GM18507 (cell line): Measurements from ENCODE around the gene SPTSSB.

Source experiments
- DNase-seq: peaks from one replicate; pipeline ENCODE4 v3.0.0; 2011; ENCODE audit warnings: low read depth; ENCODE audit not compliant: insufficient read length; ENCODE audit errors: extremely low spot score
- FAIRE-seq: peaks from 2 replicates; lab custom pipeline; 2011; peaks lifted over from hg19 to GRCh38; lab: Jason Lieb, UNC

SPTSSB gene

GRCh38 chr3:161393803-161394202 is 22.5 kb upstream of the SPTSSB start:
- peak; percentile 76 for FAIRE-seq

DNA sequence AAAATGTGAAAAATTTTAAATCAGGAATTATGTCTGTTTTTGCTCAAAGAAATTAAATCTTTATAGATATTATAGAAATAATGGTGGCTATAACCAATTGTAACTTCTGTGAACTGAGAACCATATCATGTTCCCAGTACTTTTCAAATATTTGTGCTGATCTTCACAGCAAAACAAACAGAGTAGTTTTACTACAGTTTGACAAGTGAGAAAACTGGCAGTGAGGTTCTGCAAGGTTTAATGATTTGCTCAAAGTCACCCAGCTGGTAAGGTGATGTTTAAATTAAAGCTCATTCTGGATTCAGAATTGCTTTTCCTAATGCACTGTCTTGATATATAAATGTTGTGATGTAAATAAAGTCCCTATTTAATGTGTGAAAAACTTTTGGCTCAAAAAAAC is 22.0 kb upstream of the SPTSSB start:
- no peak for DNase-seq
- FAIRE-seq = no peak

More at GRCh38 chr3:161393803-161394202, 22.5 kb upstream of the SPTSSB start:
- no peak for DNase-seq

GRCh38 chr3:161392853-161393252 is 21.5 kb upstream of the SPTSSB start:
- DNase-seq (no peak), FAIRE-seq (no peak)

GRCh38 chr3:161390200-161390599 is 18.9 kb upstream of the SPTSSB start:
- DNase-seq = no peak

DNA sequence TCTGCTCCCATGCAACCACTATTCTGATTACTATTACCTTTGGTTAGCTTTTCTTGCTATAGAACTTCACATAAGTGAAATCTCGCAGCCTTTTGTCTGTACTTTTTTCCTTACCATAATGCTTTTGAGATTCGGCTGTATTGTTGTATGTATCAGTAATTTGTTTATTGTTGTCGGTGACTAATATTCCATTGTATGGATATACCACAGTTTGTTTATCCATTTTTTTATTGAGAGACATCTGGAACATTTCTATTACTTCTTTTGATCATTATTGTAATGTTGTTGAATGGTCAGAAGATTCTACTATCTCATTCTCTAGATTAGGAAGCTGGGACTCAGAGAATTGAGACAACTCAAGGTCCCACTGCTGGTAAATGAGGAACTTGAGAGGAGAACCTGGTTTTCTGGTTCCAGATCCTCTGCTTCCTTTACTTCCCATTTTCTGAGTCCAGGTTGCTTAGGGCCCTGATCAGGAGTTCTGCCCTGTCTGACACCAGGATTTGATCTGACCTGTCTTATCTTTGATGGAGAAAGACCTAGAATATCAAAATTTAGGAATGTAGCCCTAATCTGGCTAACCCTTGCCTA is 18.2 kb upstream of the SPTSSB start:
- FAIRE-seq = no peak
- no peak for DNase-seq

More at GRCh38 chr3:161390200-161390599, 18.9 kb upstream of the SPTSSB start:
- FAIRE-seq = no peak

DNA sequence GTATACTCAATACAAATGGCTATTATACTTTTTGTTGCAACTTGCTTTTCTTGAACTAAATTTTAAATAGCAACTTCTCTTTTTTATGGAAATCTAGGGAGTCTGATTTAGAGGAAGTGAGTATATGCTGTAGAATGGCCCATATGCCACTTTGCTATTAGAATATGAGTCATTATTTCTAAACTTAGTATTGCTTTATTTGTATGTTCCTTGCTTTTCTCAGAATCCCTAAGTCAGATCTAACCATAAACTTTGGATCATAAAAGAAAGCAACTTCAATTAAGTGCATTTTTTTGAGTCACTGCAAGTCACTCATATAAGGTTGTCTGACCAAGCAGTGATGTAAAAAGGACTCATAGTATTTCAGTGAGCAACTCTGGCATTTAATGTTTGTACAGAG is 17.5 kb upstream of the SPTSSB start:
- FAIRE-seq = no peak
- no peak for DNase-seq

DNA sequence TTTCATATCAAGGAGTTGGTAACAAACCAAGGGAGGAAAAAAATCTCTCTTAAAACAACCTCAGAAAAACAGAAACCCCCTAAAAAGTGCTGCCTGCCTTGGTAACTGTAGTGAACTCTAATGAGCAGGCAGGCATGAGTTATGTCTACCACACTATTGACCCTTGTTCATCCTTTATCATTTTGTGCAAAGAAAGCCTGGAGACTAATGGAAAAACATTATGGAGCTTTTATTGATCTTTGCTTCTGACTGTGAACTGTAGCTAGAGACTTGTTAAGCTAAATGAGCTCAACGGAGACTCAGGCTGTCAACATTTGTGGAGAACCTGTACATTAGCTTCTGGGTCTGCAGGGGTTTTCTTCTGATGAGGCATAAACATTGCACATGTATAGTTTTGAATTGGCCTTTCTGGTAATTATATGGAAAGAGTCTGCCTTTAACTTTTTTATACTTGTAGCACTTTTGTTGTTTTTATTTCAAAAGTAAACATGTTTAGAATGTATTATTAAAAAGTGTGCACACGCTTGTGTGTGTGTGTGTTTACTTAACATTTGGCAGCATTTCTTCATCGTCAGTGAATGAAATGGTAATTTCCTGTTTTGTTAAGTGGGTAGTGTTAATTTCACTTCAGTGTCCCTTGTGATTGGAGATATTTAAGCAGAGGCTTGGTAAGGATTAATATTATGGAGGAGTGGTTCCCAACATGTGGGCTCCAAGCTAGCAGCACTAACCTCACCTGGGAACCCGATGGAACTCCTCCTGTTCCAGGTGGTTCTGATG is 15.9 kb upstream of the SPTSSB start:
- no peak for DNase-seq
- FAIRE-seq = no peak

GRCh38 chr3:161372321-161373260 is 1.3 kb upstream of the SPTSSB start:
- FAIRE-seq (peak; percentile 66), DNase-seq (peak; percentile 8)

GRCh38 chr3:161369531-161369930 is 1.8 kb downstream of the SPTSSB start:
- DNase-seq = no peak
- peak; percentile 18 for FAIRE-seq

GRCh38 chr3:161366094-161366493 is 5.2 kb downstream of the SPTSSB start:
- FAIRE-seq (no peak), DNase-seq (no peak)

GRCh38 chr3:161358488-161358887 is 12.8 kb downstream of the SPTSSB start:
- FAIRE-seq = no peak
- DNase-seq = no peak

GRCh38 chr3:161356287-161356686 is 15.0 kb downstream of the SPTSSB start:
- no peak for DNase-seq
- FAIRE-seq = no peak

DNA sequence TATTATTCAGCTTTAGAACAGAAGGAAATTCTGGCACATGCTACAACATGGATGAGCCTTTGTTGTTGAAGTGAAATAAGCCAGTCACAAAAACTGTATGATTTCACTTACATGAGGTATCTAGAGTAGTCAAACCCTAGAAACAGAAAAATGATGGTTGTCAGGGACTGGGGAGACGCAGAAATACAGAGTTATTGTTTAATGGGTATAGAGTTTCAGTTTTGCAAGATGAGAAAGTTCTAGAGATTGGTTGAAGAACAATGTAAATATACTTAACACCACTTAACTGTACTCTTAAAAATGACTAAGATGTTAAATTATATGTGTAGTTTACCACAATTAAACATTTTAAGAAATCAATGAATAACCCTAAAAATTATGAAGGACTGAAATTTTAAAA is 15.8 kb downstream of the SPTSSB start:
- FAIRE-seq = peak; percentile 15
- no peak for DNase-seq

GRCh38 chr3:161354554-161354953 is 16.8 kb downstream of the SPTSSB start:
- FAIRE-seq = no peak

DNA sequence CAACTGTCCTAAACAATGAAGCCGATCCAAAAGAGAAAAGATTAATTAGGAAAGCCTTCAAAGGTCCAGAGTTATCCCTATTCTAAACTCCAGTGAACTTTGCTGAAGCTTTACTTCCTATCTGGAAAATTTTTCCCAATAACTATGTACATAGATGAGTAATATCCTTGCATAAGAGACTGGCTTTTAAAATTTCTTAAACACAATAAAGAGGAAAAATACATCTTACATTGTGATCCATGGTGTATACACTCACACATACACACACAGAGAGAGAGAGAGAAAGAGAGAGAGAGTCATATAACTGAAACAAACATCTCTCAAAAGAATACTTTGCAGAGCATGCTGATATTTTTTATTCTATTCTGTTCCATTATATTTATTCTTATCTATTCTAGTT is 20.0 kb downstream of the SPTSSB start:
- no peak for FAIRE-seq
- no peak for DNase-seq

More at GRCh38 chr3:161354554-161354953, 16.8 kb downstream of the SPTSSB start:
- no peak for DNase-seq

DNA sequence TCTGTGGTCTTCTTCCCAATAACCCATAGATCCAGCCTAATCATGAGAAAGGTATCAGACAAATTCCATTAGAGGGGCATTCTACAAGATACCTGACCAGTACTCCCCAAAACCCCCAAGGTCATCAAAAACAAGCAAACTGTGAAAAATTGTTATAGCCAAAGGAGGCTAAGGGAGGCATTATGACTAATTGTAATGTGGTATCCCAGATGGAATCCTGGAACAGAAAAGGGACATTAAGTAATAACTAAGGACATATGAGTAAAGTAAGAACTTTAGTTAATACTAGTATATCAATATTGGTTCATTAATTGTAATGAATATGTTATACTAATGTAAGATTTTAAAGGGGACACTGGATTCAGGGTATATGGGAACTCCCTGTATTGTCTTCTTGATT is 20.4 kb downstream of the SPTSSB start:
- FAIRE-seq (no peak), DNase-seq (no peak)

DNA sequence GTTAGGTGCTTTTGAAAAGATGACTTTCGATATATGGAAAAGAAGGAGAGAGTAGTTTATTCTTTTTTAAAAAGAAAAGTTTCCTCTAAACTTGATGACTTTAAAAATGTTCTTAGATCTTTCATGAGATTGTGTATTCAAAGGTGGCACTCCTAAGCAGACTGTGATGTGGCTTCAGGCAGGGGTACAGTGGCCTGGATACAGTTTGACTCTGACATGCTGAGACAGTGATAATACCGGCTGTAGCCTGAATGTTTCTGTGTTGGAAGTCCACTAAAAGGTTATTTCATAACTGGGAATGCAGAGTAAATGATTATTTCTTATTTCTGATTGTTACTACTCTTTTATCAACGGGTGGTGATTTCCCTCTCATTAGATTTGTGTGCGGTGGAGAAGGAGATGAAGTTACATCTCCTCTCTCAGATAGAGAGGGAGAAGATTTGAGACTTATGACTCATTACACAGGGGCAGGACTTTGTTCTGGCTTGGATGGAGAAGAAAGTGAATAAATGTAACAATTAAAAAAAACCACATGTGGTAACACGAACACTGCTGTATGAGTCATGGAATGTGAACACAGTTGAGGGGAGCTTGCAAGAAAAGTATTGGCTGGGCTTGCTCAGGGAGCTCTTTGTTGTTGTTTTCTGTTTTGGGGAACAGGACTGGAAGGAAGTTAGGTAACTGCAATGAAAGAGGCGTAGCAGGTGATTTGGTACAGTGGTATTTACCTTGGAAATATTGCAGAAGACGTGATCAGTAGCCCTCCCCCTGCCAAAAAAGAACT is 21.6 kb downstream of the SPTSSB start:
- peak; percentile 29 for FAIRE-seq

GRCh38 chr3:161348796-161349400 is 22.4 kb downstream of the SPTSSB start:
- peak; percentile 29 for FAIRE-seq
- DNase-seq = no peak

More for the DNA sequence above, 21.6 kb downstream of the SPTSSB start:
- no peak for DNase-seq

DNA sequence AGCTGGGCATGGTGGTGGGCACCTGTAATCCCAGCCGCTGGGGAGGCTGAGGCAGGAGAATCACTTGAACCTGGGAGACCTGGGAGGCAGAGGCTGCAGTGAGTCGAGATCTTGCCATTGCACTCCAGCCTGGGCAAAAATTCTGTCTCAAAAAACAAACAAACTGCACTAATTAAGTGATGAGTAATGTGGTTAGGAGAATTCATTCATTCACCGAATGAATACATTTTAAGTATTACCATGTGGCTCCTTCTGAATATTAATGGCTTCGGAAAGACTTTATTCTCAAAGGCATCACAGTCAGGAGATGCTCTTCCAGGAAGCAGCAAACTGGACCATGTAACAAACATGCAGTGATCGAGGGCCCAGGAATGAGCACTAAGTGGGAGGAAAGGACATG is 23.6 kb downstream of the SPTSSB start:
- DNase-seq (no peak), FAIRE-seq (no peak)
